Activated CD8-positive, alpha-beta memory T cell treated with anti-CD3 and anti-CD28 coated beads, Interleukin-2, amount 50 U/mL, for 1 hour (primary cell): ENCODE data around the gene TRPM1.

ENCODE experiments used
- DNase-seq: peaks from one replicate; pipeline ENCODE4 v3.0.0-alpha.2; 2020; ENCODE audit errors: extremely low read depth

Gene TRPM1

DNA sequence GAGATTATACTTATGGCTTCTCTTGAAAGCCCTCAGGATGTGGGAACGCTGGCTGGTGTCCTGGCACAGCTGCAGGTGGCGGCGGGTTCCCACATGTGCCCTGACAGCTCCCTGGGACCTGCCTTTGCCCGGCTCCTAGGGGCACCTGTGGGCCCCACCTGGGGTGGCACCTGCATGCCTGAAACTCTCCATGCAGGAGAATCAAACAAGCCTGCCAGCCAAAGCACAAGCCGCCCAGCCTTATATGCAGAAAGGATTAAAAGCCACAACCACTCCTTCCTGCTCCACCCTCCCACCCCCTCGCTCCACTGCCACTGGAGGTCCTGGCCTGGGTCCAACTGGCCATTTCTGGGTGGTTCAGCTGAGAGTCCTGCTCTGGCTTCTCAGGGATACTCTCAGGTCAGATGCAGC, 18.1 kb downstream of the TRPM1 start:
- DNase-seq = no peak

GRCh38 chr15:31082771-31083369, 18.7 kb downstream of the TRPM1 start:
- DNase-seq = no peak

DNA sequence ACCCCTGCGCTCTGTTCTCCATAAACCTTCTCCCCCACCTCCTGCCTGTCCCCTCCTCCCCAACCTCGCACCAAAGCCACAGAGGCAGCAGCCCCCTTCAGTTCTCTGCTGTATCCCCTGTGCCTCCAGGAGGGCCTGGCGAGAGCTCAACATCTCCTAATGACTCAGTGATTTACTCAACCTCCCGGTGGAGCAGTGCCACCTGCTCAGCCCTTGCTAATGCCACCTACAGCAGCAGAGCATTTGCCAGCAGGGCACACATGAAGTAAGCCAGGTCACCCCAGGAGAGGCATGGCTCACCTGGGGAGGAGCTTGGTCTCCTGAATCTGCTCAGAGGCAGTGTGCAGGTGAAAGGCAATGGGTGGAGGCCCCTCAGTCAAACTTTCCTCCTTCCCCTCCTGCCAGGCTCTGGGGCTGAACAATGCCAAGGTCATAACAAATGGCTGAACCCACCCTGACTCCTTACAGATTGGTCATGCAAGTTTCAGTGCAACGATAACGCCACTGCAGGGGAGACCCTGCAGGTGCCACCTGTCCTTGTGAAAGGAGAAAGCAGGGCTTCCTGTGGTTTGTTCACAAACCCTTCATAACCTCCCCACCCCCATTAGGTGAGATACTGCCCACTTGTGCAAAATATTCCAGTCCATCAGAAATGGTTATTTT, 19.8 kb downstream of the TRPM1 start:
- DNase-seq = no peak

DNA sequence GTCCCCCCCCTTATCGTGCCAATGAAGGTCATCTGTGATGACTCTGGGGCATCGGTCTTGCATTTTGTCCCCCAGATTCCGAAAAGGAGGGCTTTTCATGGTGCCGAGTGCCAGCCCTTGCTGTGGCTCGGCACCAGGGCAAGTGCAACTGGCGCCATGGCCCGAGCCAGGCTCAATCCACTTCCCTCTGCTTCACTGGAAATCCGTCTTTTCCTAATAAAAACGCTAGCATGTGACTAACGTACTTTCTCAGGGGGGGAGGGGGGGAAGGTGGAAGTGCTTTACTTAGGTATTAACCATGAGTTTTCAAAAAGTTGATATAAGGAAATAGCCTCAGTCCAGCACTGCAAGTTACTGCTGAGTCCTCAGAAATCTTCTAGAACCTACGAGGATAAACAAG, 20.5 kb downstream of the TRPM1 start:
- no peak for DNase-seq

- no peak for DNase-seq
Observed at GRCh38 chr15:31080591-31081014, 20.9 kb downstream of the TRPM1 start.

DNA sequence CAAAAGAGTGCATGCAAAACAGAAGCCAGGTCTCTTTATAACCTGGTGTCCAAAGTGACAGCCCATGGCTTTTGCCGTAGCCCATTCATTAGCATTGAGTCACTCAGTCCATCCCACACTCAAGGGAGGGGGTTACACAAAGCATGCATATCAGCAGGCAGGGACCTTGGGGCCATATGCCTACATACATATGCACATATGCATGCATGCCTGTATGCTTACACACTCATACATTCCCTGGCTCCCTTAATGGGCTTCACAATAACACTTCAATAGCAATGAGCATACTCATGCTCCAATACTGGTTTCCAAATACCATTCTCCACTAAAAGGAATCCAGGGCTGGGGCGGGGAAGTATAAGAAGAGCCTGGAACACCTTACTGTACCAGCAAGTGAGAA, 22.0 kb downstream of the TRPM1 start:
- DNase-seq = no peak

GRCh38 chr15:31078471-31078870, 23.1 kb downstream of the TRPM1 start:
- DNase-seq = no peak

DNA sequence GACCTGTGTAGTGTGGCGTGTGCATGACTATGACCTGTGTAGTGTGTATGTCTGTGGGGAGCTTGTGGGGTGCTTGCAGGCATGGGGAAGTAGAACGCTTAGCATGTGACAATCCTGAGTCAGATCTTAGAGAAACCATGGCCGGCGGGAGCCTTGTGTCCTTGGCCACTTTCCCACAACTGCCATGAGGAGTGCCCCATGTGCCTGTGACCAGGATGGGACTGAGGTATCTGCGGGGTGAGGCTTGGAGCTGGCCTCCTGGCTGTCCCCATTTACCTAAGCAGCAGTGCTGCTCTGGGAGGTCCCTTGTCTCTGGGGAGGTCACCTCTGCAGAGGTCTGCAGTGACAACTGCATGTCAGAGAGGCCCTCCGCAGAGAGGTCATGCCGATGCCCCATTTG, 23.6 kb downstream of the TRPM1 start:
- DNase-seq = no peak

DNA sequence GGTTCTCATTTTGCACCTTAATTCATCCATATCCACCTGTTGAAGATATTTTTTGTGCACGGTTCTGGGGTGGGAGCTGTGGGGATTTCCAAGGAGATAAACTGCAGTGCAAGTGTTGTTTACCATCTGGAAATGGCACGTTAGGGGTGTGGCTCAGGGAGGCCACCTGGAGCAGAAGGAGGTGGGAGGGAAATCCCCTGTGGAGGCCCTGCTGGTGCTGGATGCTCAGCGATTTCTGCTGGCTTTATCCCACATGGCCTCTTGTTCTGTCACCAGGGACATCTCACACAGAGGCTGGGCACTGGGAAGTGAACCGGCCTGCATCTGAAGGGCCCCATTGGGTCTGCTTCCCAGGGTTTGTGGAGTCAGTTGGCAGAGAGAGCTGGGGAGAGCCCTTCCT, 24.3 kb downstream of the TRPM1 start:
- DNase-seq = no peak

- no peak for DNase-seq
Observed at GRCh38 chr15:31074321-31074720, 27.2 kb downstream of the TRPM1 start.

DNA sequence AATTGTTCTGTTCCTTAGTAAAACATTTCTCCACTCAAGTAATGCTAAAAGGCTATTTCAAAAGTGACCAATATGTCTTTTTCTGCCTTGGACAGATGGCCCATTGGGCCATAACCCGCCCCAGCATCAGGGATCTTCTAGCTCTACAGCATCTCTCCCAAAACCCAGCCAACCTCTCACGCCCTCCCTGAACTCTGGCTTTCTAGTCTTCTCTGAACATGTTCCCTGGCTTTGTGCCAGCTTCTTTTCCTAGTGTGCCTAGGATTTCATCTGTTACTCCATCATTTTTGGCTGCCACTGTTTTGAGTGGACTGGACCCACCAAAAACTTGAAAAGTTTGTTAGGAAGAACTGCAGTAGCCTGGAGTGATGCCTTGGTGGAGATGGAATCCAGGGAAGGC, 30.7 kb downstream of the TRPM1 start:
- no peak for DNase-seq

- no peak for DNase-seq
Observed at GRCh38 chr15:31069360-31070000, 32.0 kb downstream of the TRPM1 start.

DNA sequence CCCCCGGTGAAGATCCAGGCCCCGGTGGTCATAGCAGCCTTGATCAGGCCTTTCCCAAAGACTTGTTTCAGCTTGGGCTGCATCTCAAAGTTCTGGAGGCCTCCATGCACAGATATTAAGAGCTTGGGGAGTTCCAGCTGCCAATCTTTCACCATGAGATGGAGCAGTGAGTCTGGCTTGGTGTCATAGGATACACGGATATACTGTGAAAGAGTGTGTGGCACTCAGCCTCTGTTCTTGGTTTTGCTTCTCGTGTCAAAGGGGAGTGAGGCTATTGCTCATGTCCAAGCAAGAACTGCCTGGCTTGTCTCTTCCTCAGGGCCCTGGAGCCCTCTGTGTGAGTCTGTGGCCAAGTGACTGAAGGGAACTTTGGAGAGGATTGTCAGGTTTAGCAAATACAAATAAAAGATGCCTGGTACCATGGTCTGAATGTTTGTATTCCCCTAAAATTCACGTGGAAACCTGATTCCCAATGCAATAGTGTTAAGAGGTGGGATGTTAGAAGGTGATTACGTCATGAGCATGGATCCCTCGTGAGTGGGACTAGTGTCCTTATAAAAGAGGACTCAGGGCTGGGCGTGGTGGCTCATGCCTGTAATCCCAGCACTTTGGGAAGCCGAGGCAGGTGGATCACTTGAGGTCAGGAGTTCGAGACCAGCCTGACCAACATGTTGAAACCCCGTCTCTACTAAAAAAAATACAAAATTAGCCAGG, 33.5 kb downstream of the TRPM1 start:
- DNase-seq = no peak

- no peak for DNase-seq
Observed at GRCh38 chr15:31065824-31066223, 35.7 kb downstream of the TRPM1 start.

DNA sequence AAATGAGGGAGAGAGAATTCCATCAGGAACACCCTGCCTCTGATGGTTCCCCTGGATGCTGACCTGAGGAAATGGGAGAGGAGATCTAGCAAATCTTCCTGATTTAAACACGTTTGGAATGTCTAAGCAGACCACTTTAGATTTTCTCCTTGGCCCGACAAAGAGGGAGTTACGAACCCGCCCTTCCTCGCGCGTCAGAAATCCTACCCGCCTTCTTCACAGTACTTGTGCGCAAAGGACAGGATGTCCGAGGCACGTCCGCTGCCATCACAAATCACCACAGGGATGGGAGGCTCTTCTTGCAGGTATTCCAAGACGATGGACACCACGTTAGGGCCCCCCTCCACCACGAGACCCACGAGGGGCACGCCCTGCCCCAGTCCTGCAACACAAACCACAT, 38.6 kb downstream of the TRPM1 start:
- DNase-seq = no peak

DNA sequence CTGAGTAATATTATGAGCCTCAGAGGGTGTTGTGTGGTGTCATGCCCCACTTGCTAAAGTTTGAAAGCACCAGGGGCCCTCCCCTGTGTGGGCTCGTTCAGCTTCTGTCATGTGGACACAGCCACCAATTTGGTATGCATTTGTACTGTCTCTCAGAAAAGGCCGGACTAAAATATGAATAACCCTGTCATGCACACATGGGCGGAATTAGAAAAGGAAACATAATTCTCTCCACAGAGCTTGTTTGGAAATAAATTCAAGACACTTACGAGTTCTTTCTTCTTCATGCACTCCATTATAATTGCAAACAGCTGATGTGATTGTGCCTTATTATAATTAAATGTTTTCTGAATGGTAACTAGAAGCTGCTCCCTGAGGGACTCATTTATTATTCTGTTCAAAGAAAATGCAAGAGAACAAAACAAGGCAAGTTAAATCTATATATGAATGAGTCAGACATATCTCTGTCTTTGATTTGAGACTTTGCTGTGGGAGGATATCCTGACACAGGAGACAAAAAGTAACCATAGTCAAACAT, 39.1 kb downstream of the TRPM1 start:
- no peak for DNase-seq

DNA sequence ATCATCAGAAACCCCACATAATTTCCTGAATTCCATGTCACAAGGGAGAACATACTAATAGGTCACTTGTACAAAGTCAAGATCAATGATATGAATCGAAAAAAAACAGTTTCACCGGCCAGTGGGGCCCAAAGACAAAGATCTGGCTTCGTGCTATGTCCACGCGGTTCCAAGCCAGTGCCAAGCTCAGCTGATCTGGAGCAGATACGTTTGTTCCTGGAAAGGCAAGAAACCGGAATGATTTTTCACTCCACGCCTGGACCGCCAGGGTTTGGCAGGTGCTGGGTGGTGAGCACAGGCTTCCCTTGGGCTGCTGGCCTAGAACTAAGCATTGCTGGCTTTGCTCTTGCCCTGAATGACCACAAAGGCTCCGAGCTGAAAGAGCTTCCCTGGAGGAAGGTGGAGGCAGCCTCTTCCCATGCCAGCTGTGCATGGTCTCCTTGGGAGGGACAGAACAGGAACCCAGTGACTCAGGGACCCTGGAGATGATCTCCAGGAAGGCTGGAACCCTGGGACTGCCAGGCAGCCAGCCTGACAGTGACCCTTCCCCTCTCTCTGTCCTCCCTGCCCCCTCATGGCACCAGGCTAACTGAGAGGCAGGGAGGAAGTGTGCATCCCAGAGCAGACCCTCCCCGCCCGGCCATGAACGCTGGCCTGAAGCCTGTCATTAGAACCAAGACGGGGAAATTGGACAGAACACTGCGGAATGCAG, 40.9 kb downstream of the TRPM1 start:
- no peak for DNase-seq

GRCh38 chr15:31058236-31058962, 43.1 kb downstream of the TRPM1 start:
- DNase-seq = no peak

DNA sequence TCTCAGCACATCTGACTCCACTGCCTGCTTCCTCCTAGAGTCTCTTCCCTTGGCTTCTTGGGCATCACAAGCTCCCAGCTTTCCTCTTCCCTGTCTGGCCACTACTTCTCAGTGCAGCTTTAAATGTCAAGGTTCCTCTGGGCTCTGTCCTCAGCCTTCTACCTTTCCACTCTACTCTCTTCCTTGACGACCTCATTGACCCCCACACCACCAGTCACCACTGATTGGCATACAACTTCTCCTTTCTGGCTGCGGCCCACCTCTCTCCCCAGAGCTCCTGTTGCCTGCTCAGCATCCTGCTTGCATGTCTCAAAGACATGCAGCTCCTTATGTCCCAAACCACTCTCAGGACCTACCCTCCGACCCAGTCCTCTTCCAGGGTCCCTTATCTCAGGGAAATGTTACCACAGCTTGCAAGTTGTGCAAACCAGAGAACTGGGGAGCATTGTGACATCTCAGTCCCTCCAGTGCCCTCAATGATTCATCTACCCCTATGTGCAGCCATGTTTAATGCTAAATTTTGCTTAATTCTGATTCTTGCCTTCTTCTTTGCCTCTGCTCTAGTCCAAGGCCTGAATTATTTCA, 49.9 kb downstream of the TRPM1 start:
- no peak for DNase-seq

GRCh38 chr15:31050953-31051352, 50.6 kb downstream of the TRPM1 start:
- no peak for DNase-seq
